DND-41 (cell line): ENCODE results near the gene RASL10A.

ENCODE experiments used
- EZH2 ChIP-seq: IDR thresholded peaks from 3 replicates; pipeline ENCODE4 v1.6.1; 2012; ENCODE audit warnings: borderline replicate concordance, low read depth, mild to moderate bottlenecking, moderate library complexity, low read length, inconsistent platforms; ENCODE audit not compliant: severe bottlenecking
- TF ChIP-seq, protein P1 (sequence below): IDR thresholded peaks from 2 replicates; pipeline ENCODE4 v1.5.1; 2012; ENCODE audit warnings: borderline replicate concordance, low read length, moderate library complexity, mild to moderate bottlenecking; ENCODE audit not compliant: poor library complexity, severe bottlenecking; ENCODE audit errors: extremely low read depth

DNA sequence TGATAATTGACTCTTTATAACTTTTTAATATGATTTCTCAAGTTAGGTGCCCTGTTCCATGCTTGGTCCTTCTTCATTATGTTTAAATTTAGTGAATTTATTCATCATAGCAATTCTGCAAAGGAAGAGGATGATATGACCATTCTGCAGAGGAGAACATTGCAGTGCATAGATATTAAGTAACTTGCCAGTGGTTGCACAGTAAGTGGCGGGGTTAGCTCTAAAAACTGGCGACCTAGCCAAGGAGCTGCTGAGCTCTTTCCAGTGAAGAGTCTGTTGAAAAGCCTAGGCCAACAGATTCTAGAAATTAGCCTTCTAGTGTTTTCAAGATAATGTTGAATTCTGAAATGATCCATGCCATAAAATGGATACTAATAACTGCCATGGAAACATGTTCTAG is 42.9 kb downstream of the RASL10A start:
- TF ChIP-seq, protein P1, sequence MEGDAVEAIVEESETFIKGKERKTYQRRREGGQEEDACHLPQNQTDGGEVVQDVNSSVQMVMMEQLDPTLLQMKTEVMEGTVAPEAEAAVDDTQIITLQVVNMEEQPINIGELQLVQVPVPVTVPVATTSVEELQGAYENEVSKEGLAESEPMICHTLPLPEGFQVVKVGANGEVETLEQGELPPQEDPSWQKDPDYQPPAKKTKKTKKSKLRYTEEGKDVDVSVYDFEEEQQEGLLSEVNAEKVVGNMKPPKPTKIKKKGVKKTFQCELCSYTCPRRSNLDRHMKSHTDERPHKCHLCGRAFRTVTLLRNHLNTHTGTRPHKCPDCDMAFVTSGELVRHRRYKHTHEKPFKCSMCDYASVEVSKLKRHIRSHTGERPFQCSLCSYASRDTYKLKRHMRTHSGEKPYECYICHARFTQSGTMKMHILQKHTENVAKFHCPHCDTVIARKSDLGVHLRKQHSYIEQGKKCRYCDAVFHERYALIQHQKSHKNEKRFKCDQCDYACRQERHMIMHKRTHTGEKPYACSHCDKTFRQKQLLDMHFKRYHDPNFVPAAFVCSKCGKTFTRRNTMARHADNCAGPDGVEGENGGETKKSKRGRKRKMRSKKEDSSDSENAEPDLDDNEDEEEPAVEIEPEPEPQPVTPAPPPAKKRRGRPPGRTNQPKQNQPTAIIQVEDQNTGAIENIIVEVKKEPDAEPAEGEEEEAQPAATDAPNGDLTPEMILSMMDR = no peak
- no peak for TF ChIP-seq EZH2
